Mesenchymal stem cell (in vitro differentiated cells and primary cell): ENCODE data around the gene TARS1.

Experiments used
- DNase-seq: peaks from one replicate; pipeline ENCODE4 v3.0.0-alpha.2; 2013
- H2AFZ ChIP-seq: one replicate; pipeline ENCODE4 v1.6.1; 2013; ENCODE audit warnings: low read depth, mild to moderate bottlenecking, control low read depth, inconsistent platforms, low read length, moderate library complexity
- H2AK5ac ChIP-seq: 2 replicates; pipeline ENCODE4 v1.6.1; 2013; ENCODE audit warnings: low read length, moderate library complexity, mild to moderate bottlenecking, inconsistent platforms; ENCODE audit not compliant: severe bottlenecking
- H2BK120ac ChIP-seq: one replicate; pipeline ENCODE4 v1.6.1; 2013; ENCODE audit warnings: low read depth, mild to moderate bottlenecking, inconsistent platforms, low read length, moderate library complexity
- H2BK12ac ChIP-seq, 2 experiments: one replicate each; pipeline ENCODE4 v1.6.1; 2013; ENCODE audit warnings: inconsistent platforms in 2 of 2, low read length in 2 of 2, mild to moderate bottlenecking in 2 of 2, moderate library complexity in 2 of 2, control low read depth in 1 of 2
- H2BK15ac ChIP-seq: one replicate; pipeline ENCODE4 v1.6.1; 2013; ENCODE audit warnings: mild to moderate bottlenecking, low read depth, inconsistent platforms; ENCODE audit not compliant: poor library complexity, severe bottlenecking
- H2BK5ac ChIP-seq: 2 replicates; pipeline ENCODE4 v1.6.1; 2013; ENCODE audit warnings: low read depth, mild to moderate bottlenecking, low read length, control low read depth, inconsistent platforms; ENCODE audit not compliant: poor library complexity, severe bottlenecking
- H3K14ac ChIP-seq, 2 experiments: one replicate each; pipeline ENCODE4 v1.6.1; 2013; ENCODE audit warnings: inconsistent platforms in 2 of 2, low read length in 2 of 2, control low read depth in 1 of 2, mild to moderate bottlenecking in 1 of 2, moderate library complexity in 1 of 2
- H3K18ac ChIP-seq, 2 experiments: one replicate each; pipeline ENCODE4 v1.6.1; 2013; ENCODE audit warnings: inconsistent platforms in 2 of 2, low read length in 2 of 2, control low read depth in 1 of 2, low read depth in 1 of 2, mild to moderate bottlenecking in 1 of 2
- H3K23ac ChIP-seq, 2 experiments: one replicate each; pipeline ENCODE4 v1.6.1; 2013; ENCODE audit warnings: inconsistent platforms in 2 of 2, low read length in 2 of 2, mild to moderate bottlenecking in 2 of 2, moderate library complexity in 2 of 2, control low read depth in 1 of 2
- H3K27ac ChIP-seq: 2 replicates; pipeline ENCODE4 v1.5.1; 2013; ENCODE audit warnings: mild to moderate bottlenecking, moderate library complexity, low read length, control low read depth, inconsistent platforms; ENCODE audit not compliant: poor library complexity, severe bottlenecking
- H3K27me3 ChIP-seq, 2 experiments: 2 replicates each; pipeline versions ENCODE4 v1.6.1 to v1.7.0; 2013; ENCODE audit warnings: low read length in 2 of 2, mild to moderate bottlenecking in 2 of 2, moderate library complexity in 2 of 2, control low read depth in 1 of 2, inconsistent platforms in 1 of 2; ENCODE audit not compliant: control insufficient read depth in 1 of 2, insufficient read depth in 1 of 2
- H3K36me3 ChIP-seq, 2 experiments: 2 replicates each; pipeline versions ENCODE4 v1.6.1 to v1.7.0; 2013; ENCODE audit warnings: low read length in 2 of 2, control low read depth in 1 of 2, inconsistent platforms in 1 of 2, low read depth in 1 of 2, mild to moderate bottlenecking in 1 of 2; ENCODE audit not compliant: insufficient read depth in 2 of 2, control insufficient read depth in 1 of 2
- H3K4ac ChIP-seq, 2 experiments: one replicate each; pipeline ENCODE4 v1.6.1; 2013; ENCODE audit warnings: inconsistent platforms in 2 of 2, low read length in 2 of 2, mild to moderate bottlenecking in 2 of 2, moderate library complexity in 2 of 2, control low read depth in 1 of 2, low read depth in 1 of 2
- H3K4me1 ChIP-seq: 2 replicates; pipeline ENCODE4 v1.6.1; 2013; ENCODE audit warnings: low read depth, low read length, control low read depth; ENCODE audit not compliant: control insufficient read depth, insufficient read depth
- H3K4me2 ChIP-seq: 2 replicates; pipeline ENCODE4 v1.6.1; 2013; ENCODE audit warnings: low read length, mild to moderate bottlenecking, inconsistent platforms; ENCODE audit not compliant: poor library complexity, severe bottlenecking
- H3K4me3 ChIP-seq, 2 experiments: 2 replicates each; pipeline versions ENCODE4 v1.5.1 to v1.7.0; 2013; ENCODE audit warnings: low read length in 2 of 2, mild to moderate bottlenecking in 2 of 2, control low read depth in 1 of 2, low read depth in 1 of 2; ENCODE audit not compliant: insufficient read depth in 1 of 2
- H3K79me1 ChIP-seq: replicated peaks from 2 replicates; pipeline ENCODE4 v1.6.1; 2013; ENCODE audit warnings: mild to moderate bottlenecking, control low read depth, low read length, inconsistent platforms; ENCODE audit not compliant: poor library complexity, severe bottlenecking
- H3K9ac ChIP-seq: 2 replicates; pipeline ENCODE4 v1.7.0; 2013; ENCODE audit warnings: mild to moderate bottlenecking, low read length, moderate library complexity
- H3K9me3 ChIP-seq: 2 replicates; pipeline ENCODE4 v1.7.0; 2013; ENCODE audit warnings: mild to moderate bottlenecking, low read length; ENCODE audit not compliant: control insufficient read depth
- H4K8ac ChIP-seq: one replicate; pipeline ENCODE4 v1.6.1; 2013; ENCODE audit warnings: inconsistent platforms, mild to moderate bottlenecking, low read length, moderate library complexity
- H4K91ac ChIP-seq: one replicate; pipeline ENCODE4 v1.6.1; 2013; ENCODE audit warnings: mild to moderate bottlenecking, low read length, inconsistent platforms
- WGBS: methylation state at CpG from one replicate; pipeline ENCODE4 v1.1.7; 2013; ENCODE audit warnings: mixed read lengths; 5-methylcytosine and 5-hydroxymethylcytosine counted together

The TARS1 gene

DNA sequence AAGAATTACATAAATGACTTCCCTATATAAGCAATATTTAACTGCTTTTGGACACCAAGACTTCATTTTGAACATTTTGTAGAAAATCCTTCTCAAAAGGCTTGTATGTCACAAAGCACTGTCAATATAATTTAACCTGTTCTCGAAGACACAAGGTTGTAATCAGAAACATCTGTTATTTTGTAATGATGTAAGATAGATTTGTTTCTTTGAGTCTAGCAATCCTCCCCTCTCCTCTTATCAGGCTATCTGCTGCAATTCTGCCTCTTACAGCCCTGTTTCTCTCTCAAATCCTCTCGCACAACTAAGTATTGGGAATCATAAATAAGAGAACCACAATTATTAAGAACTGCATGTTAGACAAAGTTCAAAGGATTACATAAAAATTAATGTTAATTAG is 18.6 kb upstream of the TARS1 start:
- Histone ChIP-seq H3K4me2 (no peak overlapping the region), H3K4me1 (no peaks in the 10 kb centered on the region), H2BK120ac (no peak overlapping the region), H3K36me3 (no peaks in the 10 kb centered on the region), H3K23ac (no peak overlapping the region), H3K9me3 (no peaks in the 10 kb centered on the region), H3K14ac (no peak overlapping the region), H2AK5ac (no peak overlapping the region), H4K8ac (no peak overlapping the region), H3K79me1 (no peaks in the 10 kb centered on the region), H2BK12ac (no peak overlapping the region), H2AFZ (no peak overlapping the region), H4K91ac (no peak overlapping the region), H3K18ac (no peak overlapping the region), H3K27ac (no peak overlapping the region), H3K9ac (peak overlapping the region; percentile 46), H2BK15ac (no peak overlapping the region), H2BK5ac (no peak overlapping the region), H3K4me3 (no peak overlapping the region), H3K4ac (no peak overlapping the region), H3K27me3 (no peaks in the 10 kb centered on the region)
- DNase-seq: no peak
- WGBS: no CpG with 5 or more reads among the region's 2 CpGs

DNA sequence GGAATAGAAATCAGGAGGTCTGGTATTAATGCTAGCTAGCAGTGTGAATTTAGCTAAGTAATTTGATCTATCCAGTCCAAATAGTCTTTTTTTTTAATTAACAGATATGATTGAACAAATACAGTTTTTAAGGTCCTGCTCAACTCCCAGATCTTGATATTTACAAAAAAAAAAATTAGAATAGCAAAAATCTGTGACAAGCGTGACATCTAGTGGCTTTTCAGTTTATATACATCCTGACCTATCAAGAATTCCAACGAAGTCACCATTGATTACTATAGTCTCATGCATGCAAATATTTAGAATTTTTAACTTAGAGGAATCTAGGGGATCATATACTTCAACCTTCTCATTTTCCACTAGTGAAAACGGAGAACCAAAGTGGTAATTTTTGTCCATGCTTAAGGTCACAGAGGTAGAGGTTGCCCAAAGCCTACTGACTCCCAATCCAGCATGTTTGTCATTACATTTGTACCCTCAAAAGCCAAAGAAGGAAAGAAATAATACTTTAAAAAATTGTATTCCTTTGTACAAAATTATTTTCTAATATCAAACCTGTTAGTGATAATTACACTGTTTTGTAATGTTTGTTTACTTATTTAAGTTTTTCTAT is 17.6 kb upstream of the TARS1 start:
- peak; percentile 53 for DNase-seq
- Histone ChIP-seq H3K4ac (no peak overlapping the region), H3K4me1 (no peaks in the 10 kb centered on the region), H2AK5ac (no peak overlapping the region), H2BK12ac (no peak overlapping the region), H3K9me3 (no peaks in the 10 kb centered on the region), H3K9ac (peak overlapping the region; percentile 46), H3K27me3 (no peaks in the 10 kb centered on the region), H2AFZ (no peak overlapping the region), H3K27ac (no peak overlapping the region), H3K4me2 (no peak overlapping the region), H3K36me3 (no peaks in the 10 kb centered on the region), H2BK15ac (no peak overlapping the region), H4K91ac (no peak overlapping the region), H4K8ac (no peak overlapping the region), H2BK5ac (no peak overlapping the region), H2BK120ac (no peak overlapping the region), H3K79me1 (no peaks in the 10 kb centered on the region), H3K14ac (no peak overlapping the region), H3K18ac (no peak overlapping the region), H3K23ac (no peak overlapping the region), H3K4me3 (no peak overlapping the region)
- WGBS: 23% methylated on average over 2 of the region's 3 CpGs

DNA sequence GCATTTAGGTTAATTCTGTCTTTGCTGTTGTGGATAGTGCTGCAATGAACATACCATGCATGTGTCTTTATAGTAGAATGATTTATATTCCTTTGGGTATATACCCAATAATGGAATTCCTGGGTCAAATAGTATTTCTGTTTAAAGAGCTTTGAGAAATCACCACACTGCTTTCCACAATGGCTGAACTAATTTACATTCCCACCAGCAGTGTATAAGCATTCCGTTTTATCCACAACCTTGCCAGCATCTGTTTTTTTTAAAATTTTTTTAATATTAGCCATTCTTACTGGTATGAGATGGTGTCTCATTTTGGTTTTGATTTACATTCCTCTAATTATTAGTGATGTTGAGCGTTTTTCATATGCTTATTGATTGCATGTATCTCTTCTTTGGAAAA is 15.5 kb upstream of the TARS1 start:
- Histone ChIP-seq H3K23ac (no peak overlapping the region), H3K9ac (no peak overlapping the region), H2AFZ (no peak overlapping the region), H2BK120ac (no peak overlapping the region), H2BK12ac (no peak overlapping the region), H3K18ac (no peak overlapping the region), H3K9me3 (no peaks in the 10 kb centered on the region), H3K36me3 (no peaks in the 10 kb centered on the region), H3K4me1 (no peaks in the 10 kb centered on the region), H3K14ac (no peak overlapping the region), H3K79me1 (no peaks in the 10 kb centered on the region), H3K4me3 (no peak overlapping the region), H3K4ac (no peak overlapping the region), H3K27ac (no peak overlapping the region), H4K8ac (no peak overlapping the region), H2AK5ac (no peak overlapping the region), H2BK5ac (no peak overlapping the region), H2BK15ac (no peak overlapping the region), H3K4me2 (no peak overlapping the region), H4K91ac (no peak overlapping the region), H3K27me3 (no peaks in the 10 kb centered on the region)
- no peak for DNase-seq
- no CpG with 5 or more reads among the region's 2 CpGs for WGBS

DNA sequence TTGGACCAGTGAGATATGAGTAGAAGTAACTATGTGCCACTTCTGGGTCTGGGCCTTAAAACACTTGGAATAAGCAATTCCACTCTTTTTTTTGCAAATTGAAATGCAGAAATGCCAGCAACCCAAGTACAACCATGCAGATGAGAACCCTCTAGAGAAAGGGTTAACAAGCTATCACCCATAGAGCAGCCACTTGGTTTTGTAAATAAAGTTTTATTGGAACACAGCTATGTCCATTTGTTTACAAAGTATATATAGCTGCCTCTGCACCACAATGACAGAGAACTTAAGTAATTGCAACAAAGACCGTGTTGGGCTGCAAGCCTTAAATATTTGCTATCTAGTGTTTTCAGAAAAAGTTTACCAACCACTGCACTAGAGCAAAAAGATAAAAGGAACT is 9.8 kb upstream of the TARS1 start:
- no peak overlapping the region for H4K91ac ChIP-seq
- no peak overlapping the region for H3K18ac ChIP-seq
- no peaks in the 10 kb centered on the region for H3K79me1 ChIP-seq
- H3K4me3 ChIP-seq: no peak overlapping the region
- H3K9ac ChIP-seq: no peak overlapping the region
- H2AFZ ChIP-seq: no peak overlapping the region
- no peak for DNase-seq
- H3K4me1 ChIP-seq: no peaks in the 10 kb centered on the region
- no peak overlapping the region for H4K8ac ChIP-seq
- H3K9me3 ChIP-seq: no peaks in the 10 kb centered on the region
- no peak overlapping the region for H3K14ac ChIP-seq
- no peak overlapping the region for H3K27ac ChIP-seq
- H2AK5ac ChIP-seq: no peak overlapping the region
- H2BK120ac ChIP-seq: no peak overlapping the region
- H3K27me3 ChIP-seq: no peaks in the 10 kb centered on the region
- no peaks in the 10 kb centered on the region for H3K36me3 ChIP-seq
- H3K23ac ChIP-seq: no peak overlapping the region
- no peak overlapping the region for H2BK15ac ChIP-seq
- no peak overlapping the region for H2BK5ac ChIP-seq
- WGBS: no CpG with 5 or more reads among the region's 1 CpG
- no peak overlapping the region for H2BK12ac ChIP-seq
- no peak overlapping the region for H3K4ac ChIP-seq
- H3K4me2 ChIP-seq: no peak overlapping the region
